GOT3 (cell line): ENCODE data around the gene SLC8A1.

Experiments used
- DNase-seq: peaks from one replicate; lab custom pipeline; 2025; ENCODE audit warnings: mixed read lengths; lab: John Stamatoyannopoulos, UW

Gene SLC8A1

DNA sequence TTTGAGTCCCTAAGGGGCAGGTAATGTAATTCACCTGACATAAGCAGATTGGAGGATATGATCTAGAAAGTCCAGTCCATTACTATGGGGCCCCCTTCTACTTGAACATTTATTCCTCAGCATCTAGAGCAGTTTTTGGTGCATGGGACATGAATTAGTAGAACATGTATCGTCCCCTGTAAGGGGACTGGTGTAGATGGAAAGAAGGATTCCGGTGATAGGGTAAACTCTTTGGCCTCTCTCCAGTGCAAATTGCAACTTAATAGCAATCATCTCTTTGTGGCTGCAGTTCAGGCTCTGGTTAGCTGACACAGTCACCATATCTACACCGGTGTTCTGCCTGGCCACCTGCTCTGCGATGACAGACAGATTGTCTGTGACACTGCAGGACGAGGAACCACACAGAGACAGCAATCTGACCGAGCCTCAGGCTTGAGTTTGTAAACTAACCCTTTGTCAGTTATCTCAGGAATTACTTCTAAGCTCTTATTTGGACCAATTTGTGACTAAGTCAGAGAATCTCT, 6.4 kb upstream of the SLC8A1 start:
- no peak for DNase-seq

DNA sequence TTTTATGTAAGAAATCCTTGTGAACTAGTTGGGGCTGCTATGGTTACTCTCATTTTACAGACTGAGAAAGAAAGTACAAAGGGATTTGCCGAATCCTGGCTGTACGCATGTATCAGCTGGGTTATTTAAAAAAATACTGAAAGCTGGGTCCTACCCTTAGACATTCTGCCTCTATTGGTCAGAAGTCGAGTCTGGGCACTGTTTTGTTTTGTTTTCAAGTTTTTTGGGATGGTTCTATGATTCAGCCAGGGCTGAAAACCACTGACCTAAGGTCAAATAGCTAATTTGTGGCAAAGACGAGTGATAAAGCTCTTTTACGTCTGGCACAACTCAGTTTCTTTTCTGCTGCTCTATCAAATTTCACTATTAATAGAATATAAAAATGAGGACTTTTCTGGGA, 5.9 kb upstream of the SLC8A1 start:
- DNase-seq, result no peak

- no peak for DNase-seq
Measured at GRCh38 chr2:40457366-40457765, 5.5 kb upstream of the SLC8A1 start.

DNA sequence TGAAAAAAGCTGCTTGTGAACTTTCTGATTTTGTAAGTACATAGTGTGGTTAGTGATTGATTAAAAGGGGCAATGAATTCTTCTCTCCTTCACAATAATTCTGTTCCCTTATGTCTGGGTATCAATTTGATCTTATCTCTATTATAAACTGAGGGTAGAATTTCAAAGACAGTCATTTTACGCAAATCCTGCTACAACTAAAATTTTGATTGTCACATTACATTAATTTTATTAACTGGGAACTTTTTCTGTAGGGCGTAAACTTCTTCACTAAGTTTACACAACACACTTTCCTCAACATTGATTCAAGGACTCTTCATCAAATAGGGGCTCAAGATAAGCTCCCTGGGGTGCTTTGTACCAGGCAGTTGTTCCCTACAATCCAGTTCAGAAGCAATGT, 5.0 kb upstream of the SLC8A1 start:
- no peak for DNase-seq

GRCh38 chr2:40455661-40456060, 3.8 kb upstream of the SLC8A1 start:
- DNase-seq, result no peak

- DNase-seq, result no peak
Measured at GRCh38 chr2:40454321-40454720, 2.4 kb upstream of the SLC8A1 start.

- DNase-seq, result no peak
Measured at GRCh38 chr2:40452786-40453185, 896 bp upstream of the SLC8A1 start.

DNA sequence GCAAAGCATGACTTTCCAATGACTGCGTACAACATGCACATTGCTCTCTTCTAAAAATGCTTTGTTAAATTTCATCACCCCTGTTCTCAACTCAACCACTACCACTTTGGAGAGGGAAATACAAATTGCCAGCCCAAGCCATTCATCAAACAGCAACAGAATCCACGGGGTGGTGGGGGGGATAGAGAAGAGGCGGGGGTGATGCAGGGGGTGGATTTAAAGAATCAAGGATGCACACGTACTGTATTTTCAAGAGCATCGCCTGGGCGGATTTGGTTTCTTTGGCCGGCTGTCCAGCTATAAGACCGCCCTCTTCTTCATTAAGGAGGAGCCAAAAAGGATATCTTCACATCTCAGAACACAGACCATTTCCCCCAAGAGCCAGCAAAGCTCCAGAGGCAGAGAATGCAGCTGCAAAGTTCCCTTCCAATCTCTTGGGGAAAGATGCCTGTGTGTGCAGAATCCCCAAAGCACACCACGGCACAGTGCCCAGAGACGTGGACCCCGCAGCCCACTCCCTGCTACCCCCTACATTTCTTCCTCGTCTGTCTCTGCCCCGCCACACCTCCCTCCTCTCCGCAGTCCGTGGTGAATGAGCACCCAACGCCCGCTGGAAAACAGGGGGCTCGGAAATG, 977 bp downstream of the SLC8A1 start:
- no peak for DNase-seq

DNA sequence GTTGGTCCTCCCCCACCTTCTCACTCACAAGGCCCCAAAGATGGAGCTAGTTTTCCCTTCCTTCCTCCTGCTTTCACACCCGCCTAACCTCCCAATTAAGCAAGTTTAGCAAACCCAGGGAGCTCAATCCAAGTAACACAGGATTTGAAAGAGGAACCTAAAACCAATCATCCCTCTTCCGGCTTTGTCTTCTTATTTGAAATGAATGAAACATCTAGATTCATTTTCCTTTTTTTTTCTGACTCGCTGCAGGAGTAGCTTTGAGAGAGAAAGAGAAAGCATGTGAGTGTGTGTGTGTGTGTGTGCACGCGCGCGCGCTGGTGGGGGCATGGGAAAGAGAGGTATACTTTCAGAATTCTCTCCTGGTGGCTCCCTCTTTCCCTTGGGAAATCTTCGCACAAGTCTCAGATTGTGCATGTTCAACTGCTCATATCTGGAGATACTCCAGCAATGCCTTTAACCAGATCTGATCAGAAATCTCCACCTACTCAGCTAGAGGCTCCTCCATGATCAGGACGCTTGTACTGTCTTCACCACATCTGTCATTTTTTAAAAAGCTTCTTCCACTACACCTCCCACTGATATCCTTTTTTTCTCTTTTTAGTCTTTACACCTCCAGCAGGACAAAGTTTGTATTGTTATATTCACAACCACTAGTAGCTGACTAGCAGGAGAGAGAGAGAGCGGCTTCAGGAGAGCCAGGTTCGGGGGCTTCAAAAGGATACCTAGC, 1.7 kb downstream of the SLC8A1 start:
- no peak for DNase-seq

GRCh38 chr2:40448476-40449079, 3.3 kb downstream of the SLC8A1 start:
- DNase-seq, result no peak

DNA sequence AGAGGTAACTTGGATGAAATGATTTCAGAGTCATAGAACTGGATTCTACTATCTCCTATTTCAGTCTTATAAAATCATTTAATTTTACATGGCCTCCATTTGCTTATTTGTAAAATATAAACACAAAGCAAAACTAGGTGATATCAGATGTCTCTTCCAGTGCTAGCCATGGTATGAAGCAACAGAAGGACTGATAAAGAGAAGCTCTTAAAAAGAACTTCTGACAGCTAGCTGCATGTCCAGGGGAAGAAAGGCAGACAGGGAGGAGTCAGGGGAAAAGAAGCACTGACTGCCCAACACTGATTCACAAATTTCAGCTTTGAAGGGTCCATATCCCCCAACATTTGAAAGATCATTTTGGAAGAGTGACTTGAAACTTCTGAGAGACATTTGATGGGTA, 6.4 kb downstream of the SLC8A1 start:
- no peak for DNase-seq

DNA sequence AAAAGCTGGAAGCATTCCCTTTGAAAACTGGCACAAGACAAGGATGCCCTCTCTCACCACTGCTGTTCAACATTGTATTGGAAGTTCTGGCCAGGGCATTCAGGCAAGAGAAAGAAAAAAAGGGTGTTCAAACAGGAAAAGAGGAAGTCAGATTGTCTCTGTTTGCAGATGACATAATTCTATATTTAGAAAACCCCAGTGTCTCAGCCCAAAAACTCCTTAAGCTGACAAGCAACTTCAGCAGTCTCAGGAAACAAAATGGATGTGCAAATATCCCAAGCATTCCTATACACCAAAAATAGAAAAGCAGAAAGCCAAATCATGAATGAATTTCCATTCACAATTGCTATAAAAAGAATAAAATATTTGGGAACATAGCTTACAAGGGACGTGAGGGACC, 11.1 kb downstream of the SLC8A1 start:
- no peak for DNase-seq

DNA sequence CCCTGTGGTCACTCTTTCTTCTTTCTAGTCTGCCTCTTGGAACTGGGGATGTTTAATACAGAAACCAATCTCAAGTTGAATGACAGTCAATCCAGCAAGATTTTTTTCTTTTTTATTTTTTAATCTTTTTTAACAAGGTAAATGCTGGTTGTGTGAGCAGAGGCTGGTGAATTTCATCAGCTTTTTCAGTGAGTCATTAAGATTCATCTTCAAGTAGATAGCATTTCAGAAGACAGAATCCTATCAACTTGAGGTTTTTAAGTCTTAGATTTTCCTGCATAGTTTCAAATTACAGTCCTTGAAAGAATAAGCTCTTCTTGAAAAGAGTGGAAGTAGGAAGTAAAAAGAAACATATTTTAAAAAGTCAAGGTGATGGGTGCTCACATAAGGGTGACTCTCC, 12.4 kb downstream of the SLC8A1 start:
- no peak for DNase-seq

GRCh38 chr2:40436093-40436475, 15.8 kb downstream of the SLC8A1 start:
- DNase-seq, result no peak

- DNase-seq, result no peak
Measured at GRCh38 chr2:40435426-40436092, 16.3 kb downstream of the SLC8A1 start.

DNA sequence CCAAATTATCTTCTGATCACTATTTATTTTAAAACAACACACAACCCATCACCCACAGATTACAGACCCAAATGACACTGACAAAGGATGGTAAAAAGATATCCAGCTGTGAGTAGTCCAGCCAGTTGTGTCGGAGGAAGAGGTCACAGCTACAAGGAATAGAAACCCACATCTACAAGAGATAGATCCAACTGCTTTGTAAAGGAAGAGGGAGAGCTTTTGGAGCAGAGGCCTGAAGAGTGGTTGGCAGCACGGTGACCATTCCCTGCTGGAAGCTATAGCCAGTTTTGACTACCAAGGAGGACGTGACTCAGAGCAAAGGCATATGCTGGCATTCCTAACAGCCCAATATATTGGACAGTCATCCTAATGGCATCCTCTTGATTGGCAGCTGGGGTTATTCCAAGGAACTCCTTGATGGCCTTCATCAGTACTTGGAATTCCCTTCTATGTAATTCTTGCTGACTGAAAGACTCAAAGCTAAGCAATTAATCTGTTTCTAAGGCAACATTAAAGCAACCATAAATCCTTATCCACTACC, 17.1 kb downstream of the SLC8A1 start:
- peak; percentile 13 for DNase-seq

- no peak for DNase-seq
Measured at GRCh38 chr2:40433736-40434135, 18.2 kb downstream of the SLC8A1 start.

DNA sequence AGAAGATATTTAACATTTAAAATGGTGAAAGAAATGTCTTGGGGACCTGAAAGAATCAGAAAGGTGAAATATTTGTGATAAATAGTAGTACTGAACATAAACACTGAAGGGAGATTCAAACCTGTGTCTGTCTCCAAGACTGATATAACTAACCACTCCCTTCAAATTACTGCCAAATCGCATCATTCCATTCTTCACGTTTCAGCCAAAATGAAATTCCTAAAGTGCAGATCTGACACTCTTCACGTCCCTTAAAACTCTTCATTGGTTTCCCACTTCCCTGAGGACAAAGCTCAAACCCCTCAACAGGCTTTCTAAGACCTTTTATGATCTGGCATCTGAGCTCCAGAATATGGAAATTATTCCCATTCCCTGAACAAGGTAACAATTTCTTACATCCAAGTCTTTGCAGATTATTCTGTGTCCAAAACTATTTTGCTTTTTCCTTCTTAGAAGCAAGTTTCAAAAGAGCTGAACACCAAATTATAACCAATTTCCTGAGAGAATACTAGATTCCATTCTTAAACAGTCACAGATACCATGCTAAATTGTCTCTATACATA, 18.9 kb downstream of the SLC8A1 start:
- DNase-seq, result no peak

GRCh38 chr2:40431600-40431955, 20.3 kb downstream of the SLC8A1 start:
- peak; percentile 11 for DNase-seq

- no peak for DNase-seq
Measured at GRCh38 chr2:40430776-40431599, 20.9 kb downstream of the SLC8A1 start.

DNA sequence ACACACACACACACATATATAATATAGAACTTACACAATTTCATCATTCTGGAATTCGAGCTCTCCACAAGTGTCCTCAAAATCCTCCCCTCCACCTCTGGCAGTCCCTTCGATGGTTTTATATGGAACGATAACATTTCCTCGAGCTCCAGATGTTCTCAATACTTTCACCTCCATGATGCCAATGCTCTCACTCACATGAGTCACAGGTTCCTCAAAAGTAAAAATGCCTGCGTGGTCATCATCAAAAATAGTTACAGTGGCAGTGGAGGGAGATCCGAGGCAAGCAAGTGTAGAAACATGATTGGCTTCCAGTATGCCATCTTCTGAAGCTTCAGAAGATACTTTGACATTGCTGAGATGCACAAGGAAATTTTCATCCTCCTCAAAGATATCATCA, 23.5 kb downstream of the SLC8A1 start:
- no peak for DNase-seq
